ENCODE results near the gene RIMS3.
"Not testable (repeated sequence)": the region's sequence is repeated elsewhere in the genome, so short reads cannot be mapped to it uniquely, and the experiment has no call there.

RIMS3 gene

GRCh38 chr1:40588586-40588985 lies 76.9 kb downstream of the RIMS3 start:
- no peak for DNase-seq

- DNase-seq: no peak
Measured at GRCh38 chr1:40583980-40584379, 81.5 kb downstream of the RIMS3 start.

GRCh38 chr1:40582116-40582515 lies 83.4 kb downstream of the RIMS3 start:
- DNase-seq: no peak

GRCh38 chr1:40575336-40575735 lies 90.1 kb downstream of the RIMS3 start:
- no peak for DNase-seq

GRCh38 chr1:40574805-40575204 lies 90.7 kb downstream of the RIMS3 start:
- DNase-seq: not testable (repeated sequence)

All from cerebellar nuclear complex (tissue), 1 donor.